GM23338 (cell line): ENCODE results near the gene PHLDB1.

Experiments
- CREB1 ChIP-seq: fragments of 250-450 bp; sonication (Bioruptor Pico); IDR thresholded peaks from 2 replicates; pipeline ENCODE4 v1.5.0; 2020; ENCODE audit warnings: low read depth, mild to moderate bottlenecking, moderate library complexity
- NANOG ChIP-seq: IDR thresholded peaks from 2 replicates; pipeline ENCODE4 v1.6.1; 2016; ENCODE audit warnings: antibody characterized with exemption, borderline replicate concordance
- ZNF114 ChIP-seq: fragments of 250-450 bp; sonication (Bioruptor Pico); IDR thresholded peaks from 2 replicates; pipeline ENCODE4 v1.5.0; 2020; ENCODE audit warnings: mild to moderate bottlenecking, moderate library complexity
- TF ChIP-seq, protein P1 (sequence below), 2 experiments: fragments of 200-600 bp in 1 of 2; sonication (generic) in 1 of 2; conservative IDR thresholded peaks; 2 replicates each; pipeline versions ENCODE4 v1.5.1 to v1.6.1; 2016 to 2017; ENCODE audit warnings: antibody characterized with exemption in 2 of 2, low read depth in 2 of 2, mild to moderate bottlenecking in 2 of 2, moderate library complexity in 1 of 2
- TF ChIP-seq, protein P2 (sequence below): IDR thresholded peaks from 2 replicates; pipeline ENCODE4 v1.6.1; 2016; ENCODE audit warnings: antibody characterized with exemption

DNA sequence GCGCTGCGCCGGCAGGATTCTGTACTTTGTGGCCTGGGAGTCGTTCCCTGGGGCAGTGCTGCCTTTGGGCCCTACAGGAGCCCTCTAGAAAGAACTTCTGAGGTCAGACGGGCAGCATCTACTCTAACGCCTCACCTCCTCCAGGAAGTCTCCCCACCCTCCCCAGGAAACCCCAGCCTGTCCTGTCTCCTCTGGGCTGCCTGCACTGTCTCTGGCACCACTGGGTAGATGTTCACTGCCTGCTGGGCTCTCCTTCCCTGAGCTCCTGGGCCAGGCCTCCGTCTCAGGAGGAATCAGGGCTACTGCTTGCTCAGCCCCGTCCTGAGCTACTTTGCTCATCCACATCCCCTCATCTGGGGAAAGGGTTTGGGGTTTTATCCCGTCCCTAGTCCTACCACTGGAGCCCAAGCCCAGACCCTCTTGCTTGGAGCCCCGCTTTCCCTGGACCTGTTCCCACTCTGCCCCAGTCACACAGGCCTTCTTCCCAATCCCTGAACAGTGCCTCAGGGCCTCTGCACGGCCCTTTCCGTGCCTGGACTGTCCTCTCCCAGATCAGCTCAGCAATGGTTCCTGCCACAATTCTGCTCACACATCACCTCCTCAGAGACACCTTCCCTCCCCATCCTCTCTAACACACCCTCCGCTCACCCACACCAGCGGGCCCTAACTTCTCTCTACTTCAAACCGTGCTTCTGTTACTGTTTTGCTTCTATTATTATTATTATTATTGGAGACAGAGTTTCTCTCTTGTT is 83.3 kb downstream of the PHLDB1 start:
- TF ChIP-seq, protein P1, sequence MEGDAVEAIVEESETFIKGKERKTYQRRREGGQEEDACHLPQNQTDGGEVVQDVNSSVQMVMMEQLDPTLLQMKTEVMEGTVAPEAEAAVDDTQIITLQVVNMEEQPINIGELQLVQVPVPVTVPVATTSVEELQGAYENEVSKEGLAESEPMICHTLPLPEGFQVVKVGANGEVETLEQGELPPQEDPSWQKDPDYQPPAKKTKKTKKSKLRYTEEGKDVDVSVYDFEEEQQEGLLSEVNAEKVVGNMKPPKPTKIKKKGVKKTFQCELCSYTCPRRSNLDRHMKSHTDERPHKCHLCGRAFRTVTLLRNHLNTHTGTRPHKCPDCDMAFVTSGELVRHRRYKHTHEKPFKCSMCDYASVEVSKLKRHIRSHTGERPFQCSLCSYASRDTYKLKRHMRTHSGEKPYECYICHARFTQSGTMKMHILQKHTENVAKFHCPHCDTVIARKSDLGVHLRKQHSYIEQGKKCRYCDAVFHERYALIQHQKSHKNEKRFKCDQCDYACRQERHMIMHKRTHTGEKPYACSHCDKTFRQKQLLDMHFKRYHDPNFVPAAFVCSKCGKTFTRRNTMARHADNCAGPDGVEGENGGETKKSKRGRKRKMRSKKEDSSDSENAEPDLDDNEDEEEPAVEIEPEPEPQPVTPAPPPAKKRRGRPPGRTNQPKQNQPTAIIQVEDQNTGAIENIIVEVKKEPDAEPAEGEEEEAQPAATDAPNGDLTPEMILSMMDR (conservative IDR thresholded peaks at IDR 0.05; ENCODE audit: low read depth in 2 of 2), result no peak
- TF ChIP-seq ZNF114 (CRISPR knock-in tag) (no peak), NANOG (no peak), CREB1 (CRISPR knock-in tag) (no peak)
- TF ChIP-seq, protein P2, sequence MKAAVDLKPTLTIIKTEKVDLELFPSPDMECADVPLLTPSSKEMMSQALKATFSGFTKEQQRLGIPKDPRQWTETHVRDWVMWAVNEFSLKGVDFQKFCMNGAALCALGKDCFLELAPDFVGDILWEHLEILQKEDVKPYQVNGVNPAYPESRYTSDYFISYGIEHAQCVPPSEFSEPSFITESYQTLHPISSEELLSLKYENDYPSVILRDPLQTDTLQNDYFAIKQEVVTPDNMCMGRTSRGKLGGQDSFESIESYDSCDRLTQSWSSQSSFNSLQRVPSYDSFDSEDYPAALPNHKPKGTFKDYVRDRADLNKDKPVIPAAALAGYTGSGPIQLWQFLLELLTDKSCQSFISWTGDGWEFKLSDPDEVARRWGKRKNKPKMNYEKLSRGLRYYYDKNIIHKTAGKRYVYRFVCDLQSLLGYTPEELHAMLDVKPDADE, result no peak
